SK-N-SH (cell line): Measurements from ENCODE around the gene CENPW.

Source experiments
- ELF1 ChIP-seq: IDR thresholded peaks from 2 replicates; pipeline ENCODE4 v1.4.0; 2012
- EP300 ChIP-seq, 2 experiments: IDR thresholded peaks; 2 replicates each; pipeline versions ENCODE4 v1.4.0 to v1.6.1; 2012; ENCODE audit warnings: borderline replicate concordance in 1 of 2, low read depth in 1 of 2, low read length in 1 of 2
- FOXM1 ChIP-seq: IDR thresholded peaks from 2 replicates; pipeline ENCODE4 v1.4.0; 2012; ENCODE audit warnings: low read depth, mild to moderate bottlenecking
- MXI1 ChIP-seq: IDR thresholded peaks from 2 replicates; pipeline ENCODE4 v1.6.1; 2012; ENCODE audit warnings: mild to moderate bottlenecking, low read depth, low read length, improper control_type of control experiment
- POLR2AphosphoS5 ChIP-seq: IDR thresholded peaks from 2 replicates; pipeline ENCODE4 v1.6.1; 2012; ENCODE audit warnings: low read depth, low read length
- RCOR1 ChIP-seq: fragments of 150-350 bp; IDR thresholded peaks from 2 replicates; pipeline ENCODE4 v1.6.1; 2017; ENCODE audit warnings: antibody characterized with exemption, low read length
- RFX5 ChIP-seq: IDR thresholded peaks from 2 replicates; pipeline ENCODE4 v1.6.1; 2012; ENCODE audit warnings: mild to moderate bottlenecking, improper control_type of control experiment, low read length
- TF ChIP-seq, protein P1 (sequence below): fragments of 200-600 bp; sonication (generic); IDR thresholded peaks from 2 replicates; pipeline ENCODE4 v1.6.1; 2017; ENCODE audit warnings: antibody characterized with exemption, mild to moderate bottlenecking, moderate library complexity

DNA sequence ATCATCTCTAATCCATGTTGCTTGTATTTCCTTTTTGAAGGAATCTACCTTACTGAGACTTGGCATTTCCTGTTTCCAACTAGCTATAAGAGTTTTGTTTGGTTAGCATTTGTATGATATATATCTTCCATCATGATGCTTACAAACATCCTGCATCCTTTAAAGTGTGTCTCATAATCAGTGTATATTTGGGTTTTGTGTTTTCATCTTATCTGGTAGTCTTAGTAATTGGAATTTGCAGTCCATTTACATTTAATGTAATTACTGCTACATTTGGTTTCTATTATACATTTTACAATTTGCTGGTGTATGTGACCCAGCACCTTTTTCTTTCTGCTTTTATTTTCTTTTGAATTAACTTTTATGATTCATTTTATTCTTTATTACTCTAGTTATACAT lies 12.6 kb downstream of the CENPW start:
- TF ChIP-seq, protein P1, sequence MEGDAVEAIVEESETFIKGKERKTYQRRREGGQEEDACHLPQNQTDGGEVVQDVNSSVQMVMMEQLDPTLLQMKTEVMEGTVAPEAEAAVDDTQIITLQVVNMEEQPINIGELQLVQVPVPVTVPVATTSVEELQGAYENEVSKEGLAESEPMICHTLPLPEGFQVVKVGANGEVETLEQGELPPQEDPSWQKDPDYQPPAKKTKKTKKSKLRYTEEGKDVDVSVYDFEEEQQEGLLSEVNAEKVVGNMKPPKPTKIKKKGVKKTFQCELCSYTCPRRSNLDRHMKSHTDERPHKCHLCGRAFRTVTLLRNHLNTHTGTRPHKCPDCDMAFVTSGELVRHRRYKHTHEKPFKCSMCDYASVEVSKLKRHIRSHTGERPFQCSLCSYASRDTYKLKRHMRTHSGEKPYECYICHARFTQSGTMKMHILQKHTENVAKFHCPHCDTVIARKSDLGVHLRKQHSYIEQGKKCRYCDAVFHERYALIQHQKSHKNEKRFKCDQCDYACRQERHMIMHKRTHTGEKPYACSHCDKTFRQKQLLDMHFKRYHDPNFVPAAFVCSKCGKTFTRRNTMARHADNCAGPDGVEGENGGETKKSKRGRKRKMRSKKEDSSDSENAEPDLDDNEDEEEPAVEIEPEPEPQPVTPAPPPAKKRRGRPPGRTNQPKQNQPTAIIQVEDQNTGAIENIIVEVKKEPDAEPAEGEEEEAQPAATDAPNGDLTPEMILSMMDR: no peak
- TF ChIP-seq RFX5 (no peak), FOXM1 (no peak), POLR2AphosphoS5 (no peak), ELF1 (no peak), EP300 (IDR thresholded peaks at IDR 0.05; ENCODE audit: borderline replicate concordance in 1 of 2, low read depth in 1 of 2, low read length in 1 of 2) (no peak), RCOR1 (no peak), MXI1 (no peak)
